ENCODE measurements around the gene CD63.

- TF ChIP-seq RFX5 (IDR thresholded peaks at IDR 0.05; ENCODE audit: low read depth, low read length) (no peak), RCOR2 (CRISPR knock-in tag; IDR thresholded peaks at IDR 0.05) (no peak), POLR2A (IDR thresholded peaks at IDR 0.05; ENCODE audit: insufficient read depth in 1 of 2, low read depth in 2 of 2, low read length in 2 of 2) (no peak), NR2C2 (CRISPR knock-in tag; IDR thresholded peaks at IDR 0.05; ENCODE audit: borderline replicate concordance) (no peak), ZBTB49 (CRISPR knock-in tag; IDR thresholded peaks at IDR 0.05; ENCODE audit: borderline replicate concordance) (no peak), POLR2AphosphoS5 (IDR thresholded peaks at IDR 0.05; ENCODE audit: low read depth, low read length) (no peak), HIC2 (CRISPR knock-in tag; IDR thresholded peaks at IDR 0.05; ENCODE audit: low read depth) (no peak), RBM22 (optimal IDR thresholded peaks at IDR 0.05; ENCODE audit: low read length) (no peak), KDM1A (CRISPR knock-in tag; IDR thresholded peaks at IDR 0.05) (no peak), CTCF (CRISPR knock-in tag; IDR thresholded peaks at IDR 0.05) (peak; percentile 64), TRIM24 (CRISPR knock-in tag; IDR thresholded peaks at IDR 0.05) (no peak)
- TF ChIP-seq, protein P1, sequence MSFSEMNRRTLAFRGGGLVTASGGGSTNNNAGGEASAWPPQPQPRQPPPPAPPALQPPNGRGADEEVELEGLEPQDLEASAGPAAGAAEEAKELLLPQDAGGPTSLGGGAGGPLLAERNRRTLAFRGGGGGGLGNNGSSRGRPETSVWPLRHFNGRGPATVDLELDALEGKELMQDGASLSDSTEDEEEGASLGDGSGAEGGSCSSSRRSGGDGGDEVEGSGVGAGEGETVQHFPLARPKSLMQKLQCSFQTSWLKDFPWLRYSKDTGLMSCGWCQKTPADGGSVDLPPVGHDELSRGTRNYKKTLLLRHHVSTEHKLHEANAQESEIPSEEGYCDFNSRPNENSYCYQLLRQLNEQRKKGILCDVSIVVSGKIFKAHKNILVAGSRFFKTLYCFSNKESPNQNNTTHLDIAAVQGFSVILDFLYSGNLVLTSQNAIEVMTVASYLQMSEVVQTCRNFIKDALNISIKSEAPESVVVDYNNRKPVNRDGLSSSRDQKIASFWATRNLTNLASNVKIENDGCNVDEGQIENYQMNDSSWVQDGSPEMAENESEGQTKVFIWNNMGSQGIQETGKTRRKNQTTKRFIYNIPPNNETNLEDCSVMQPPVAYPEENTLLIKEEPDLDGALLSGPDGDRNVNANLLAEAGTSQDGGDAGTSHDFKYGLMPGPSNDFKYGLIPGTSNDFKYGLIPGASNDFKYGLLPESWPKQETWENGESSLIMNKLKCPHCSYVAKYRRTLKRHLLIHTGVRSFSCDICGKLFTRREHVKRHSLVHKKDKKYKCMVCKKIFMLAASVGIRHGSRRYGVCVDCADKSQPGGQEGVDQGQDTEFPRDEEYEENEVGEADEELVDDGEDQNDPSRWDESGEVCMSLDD (CRISPR knock-in tag; IDR thresholded peaks at IDR 0.05; ENCODE audit: borderline replicate concordance), result no peak
- TF ChIP-seq, protein P2, sequence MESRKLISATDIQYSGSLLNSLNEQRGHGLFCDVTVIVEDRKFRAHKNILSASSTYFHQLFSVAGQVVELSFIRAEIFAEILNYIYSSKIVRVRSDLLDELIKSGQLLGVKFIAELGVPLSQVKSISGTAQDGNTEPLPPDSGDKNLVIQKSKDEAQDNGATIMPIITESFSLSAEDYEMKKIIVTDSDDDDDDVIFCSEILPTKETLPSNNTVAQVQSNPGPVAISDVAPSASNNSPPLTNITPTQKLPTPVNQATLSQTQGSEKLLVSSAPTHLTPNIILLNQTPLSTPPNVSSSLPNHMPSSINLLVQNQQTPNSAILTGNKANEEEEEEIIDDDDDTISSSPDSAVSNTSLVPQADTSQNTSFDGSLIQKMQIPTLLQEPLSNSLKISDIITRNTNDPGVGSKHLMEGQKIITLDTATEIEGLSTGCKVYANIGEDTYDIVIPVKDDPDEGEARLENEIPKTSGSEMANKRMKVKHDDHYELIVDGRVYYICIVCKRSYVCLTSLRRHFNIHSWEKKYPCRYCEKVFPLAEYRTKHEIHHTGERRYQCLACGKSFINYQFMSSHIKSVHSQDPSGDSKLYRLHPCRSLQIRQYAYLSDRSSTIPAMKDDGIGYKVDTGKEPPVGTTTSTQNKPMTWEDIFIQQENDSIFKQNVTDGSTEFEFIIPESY (CRISPR knock-in tag; IDR thresholded peaks at IDR 0.05), result no peak
- TF ChIP-seq, protein P3, sequence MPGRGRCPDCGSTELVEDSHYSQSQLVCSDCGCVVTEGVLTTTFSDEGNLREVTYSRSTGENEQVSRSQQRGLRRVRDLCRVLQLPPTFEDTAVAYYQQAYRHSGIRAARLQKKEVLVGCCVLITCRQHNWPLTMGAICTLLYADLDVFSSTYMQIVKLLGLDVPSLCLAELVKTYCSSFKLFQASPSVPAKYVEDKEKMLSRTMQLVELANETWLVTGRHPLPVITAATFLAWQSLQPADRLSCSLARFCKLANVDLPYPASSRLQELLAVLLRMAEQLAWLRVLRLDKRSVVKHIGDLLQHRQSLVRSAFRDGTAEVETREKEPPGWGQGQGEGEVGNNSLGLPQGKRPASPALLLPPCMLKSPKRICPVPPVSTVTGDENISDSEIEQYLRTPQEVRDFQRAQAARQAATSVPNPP (CRISPR knock-in tag; IDR thresholded peaks at IDR 0.05), result no peak
Measured at GRCh38 chr12:55705782-55706402, 22.9 kb downstream of the CD63 start.

Data from HepG2 (cell line).